Thyroid gland (tissue), 4 donors: ENCODE data around the gene UGT1A10.

ENCODE experiments used
- POLR2A ChIP-seq, 2 donors: fragments of 450-650 bp; IDR thresholded peaks; one replicate each; pipeline ENCODE4 v1.6.1; 2017; ENCODE audit warnings: antibody characterized with exemption in 2 of 2, mild to moderate bottlenecking in 2 of 2, moderate library complexity in 1 of 2
- TF ChIP-seq, protein P1 (sequence below), 6 experiments: fragments of 200-600 bp in 3 of 6; fragments of 450-650 bp in 3 of 6; sonication (generic) in 3 of 6; IDR thresholded peaks; one replicate each; pipeline ENCODE4 v1.5.1; 2016 to 2019; ENCODE audit warnings: antibody characterized with exemption in 6 of 6, mild to moderate bottlenecking in 2 of 6, inconsistent platforms in 1 of 6, moderate library complexity in 1 of 6

DNA sequence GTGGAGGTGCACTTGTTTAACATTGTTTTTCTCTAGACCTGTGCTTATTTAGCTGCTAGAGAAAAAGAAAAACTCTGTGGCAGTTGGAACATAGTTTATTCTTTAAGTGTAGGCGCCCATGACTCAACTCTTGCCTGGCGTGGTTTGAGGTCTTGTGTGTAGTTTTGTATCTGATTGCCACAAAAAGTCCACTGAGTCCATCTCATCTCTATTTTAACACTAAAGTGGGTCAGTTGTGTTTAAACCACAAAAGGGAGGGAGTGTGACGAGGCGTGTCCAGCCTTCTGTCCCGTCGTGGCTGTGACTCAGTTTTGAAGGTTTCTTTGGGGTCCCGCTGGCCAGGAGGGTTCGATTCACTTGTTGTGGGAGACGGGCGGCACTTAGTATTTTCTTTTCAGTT lies 20.2 kb downstream of the UGT1A10 start:
- TF ChIP-seq, protein P1, sequence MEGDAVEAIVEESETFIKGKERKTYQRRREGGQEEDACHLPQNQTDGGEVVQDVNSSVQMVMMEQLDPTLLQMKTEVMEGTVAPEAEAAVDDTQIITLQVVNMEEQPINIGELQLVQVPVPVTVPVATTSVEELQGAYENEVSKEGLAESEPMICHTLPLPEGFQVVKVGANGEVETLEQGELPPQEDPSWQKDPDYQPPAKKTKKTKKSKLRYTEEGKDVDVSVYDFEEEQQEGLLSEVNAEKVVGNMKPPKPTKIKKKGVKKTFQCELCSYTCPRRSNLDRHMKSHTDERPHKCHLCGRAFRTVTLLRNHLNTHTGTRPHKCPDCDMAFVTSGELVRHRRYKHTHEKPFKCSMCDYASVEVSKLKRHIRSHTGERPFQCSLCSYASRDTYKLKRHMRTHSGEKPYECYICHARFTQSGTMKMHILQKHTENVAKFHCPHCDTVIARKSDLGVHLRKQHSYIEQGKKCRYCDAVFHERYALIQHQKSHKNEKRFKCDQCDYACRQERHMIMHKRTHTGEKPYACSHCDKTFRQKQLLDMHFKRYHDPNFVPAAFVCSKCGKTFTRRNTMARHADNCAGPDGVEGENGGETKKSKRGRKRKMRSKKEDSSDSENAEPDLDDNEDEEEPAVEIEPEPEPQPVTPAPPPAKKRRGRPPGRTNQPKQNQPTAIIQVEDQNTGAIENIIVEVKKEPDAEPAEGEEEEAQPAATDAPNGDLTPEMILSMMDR (IDR thresholded peaks at IDR 0.05): no peak
- no peak for TF ChIP-seq POLR2A (IDR thresholded peaks at IDR 0.05)
